Measurements from ENCODE around the gene LUC7L3.

LUC7L3 gene

DNA sequence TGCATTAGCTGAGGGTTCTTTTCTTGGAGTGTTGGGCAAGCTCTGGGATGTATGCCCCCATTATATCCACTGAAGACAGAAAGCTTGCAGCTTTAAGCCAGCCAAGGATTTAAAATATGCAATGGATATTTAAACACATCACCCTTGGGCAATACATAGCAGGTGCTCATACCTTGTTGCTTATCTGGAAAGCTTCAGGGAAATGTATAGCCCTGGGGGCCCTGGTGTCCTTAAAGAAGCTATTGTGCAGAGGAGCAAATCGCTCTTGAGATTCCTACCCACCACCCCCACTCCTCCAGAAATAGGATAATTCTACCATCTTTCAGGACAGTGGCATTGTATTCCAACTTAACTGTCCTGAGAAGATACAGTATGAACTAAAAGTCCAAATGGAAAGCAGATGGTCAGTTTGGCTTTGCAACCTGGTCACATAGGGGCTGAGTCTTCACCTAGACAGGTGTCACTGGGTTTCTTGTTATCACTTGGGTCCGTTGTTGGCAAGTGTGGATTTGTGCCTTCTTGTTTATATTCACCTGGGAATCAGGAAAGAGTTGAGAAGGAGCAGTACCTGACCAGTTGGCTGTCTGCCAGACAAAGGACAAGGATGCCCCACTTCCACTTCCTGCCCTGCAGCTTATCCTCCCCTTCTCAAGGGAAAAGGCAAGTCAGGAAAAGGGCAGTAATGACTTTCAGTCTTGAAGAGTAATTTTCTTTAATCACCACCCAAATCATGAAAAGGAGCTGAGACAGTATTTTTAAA, 44.5 kb downstream of the LUC7L3 start:
- DNase-seq = peak; percentile 38

DNA sequence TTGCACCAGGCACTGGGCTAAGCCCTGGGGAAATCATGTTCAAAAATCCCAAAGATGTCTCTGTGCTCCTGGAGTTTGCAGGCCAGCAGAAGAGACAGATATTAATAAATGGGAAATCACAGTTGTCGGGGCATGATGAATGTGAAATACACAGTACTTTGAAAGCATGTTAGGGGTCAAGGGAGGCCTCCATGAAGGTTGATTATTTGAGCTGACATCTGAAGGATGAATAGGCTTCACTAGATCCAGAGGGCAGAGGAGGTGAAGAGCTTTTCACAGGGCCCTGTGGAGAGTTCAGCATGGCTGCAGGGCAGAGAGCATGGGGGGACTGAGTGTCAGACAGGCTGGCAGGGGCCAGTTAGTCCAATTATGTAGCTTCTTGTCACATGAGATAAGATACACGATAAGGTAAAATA, 45.3 kb downstream of the LUC7L3 start:
- no peak for DNase-seq

DNA sequence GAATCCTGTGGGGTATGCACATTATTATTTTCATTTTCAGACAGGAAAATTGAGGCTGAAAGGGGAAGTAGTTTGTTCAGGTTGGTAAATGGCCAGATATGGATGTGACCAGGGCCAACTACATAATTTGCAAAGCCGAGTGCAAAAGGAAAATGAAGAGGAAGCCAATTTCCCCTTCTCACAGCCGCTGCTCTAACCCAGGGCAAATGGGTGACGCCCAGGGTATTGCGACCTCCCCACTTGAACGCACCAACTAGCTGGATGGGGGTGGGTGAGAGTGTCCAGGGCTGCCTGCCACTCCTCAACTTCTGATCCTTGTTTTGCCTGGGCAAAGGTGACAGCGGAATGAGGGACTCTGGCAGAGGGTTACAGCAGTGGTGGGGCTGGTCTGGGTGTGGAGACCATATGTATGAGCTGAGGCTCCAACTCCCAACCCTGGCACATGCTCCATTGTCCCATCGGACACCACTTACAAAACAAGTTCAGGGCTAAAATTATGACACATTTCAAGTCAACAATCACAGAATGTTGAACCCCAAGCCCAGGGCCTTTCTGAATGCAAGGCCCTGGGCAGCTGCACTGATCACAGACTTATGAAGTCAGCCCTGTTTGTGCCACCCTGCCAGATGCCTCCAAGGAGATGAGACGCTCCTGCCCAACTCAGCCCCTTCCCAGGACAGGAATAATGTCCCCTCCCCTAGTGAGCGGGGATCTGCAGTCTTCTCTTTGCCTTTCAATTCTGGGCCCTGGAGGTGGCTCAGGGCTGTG, 46.2 kb downstream of the LUC7L3 start:
- DNase-seq = no peak

DNA sequence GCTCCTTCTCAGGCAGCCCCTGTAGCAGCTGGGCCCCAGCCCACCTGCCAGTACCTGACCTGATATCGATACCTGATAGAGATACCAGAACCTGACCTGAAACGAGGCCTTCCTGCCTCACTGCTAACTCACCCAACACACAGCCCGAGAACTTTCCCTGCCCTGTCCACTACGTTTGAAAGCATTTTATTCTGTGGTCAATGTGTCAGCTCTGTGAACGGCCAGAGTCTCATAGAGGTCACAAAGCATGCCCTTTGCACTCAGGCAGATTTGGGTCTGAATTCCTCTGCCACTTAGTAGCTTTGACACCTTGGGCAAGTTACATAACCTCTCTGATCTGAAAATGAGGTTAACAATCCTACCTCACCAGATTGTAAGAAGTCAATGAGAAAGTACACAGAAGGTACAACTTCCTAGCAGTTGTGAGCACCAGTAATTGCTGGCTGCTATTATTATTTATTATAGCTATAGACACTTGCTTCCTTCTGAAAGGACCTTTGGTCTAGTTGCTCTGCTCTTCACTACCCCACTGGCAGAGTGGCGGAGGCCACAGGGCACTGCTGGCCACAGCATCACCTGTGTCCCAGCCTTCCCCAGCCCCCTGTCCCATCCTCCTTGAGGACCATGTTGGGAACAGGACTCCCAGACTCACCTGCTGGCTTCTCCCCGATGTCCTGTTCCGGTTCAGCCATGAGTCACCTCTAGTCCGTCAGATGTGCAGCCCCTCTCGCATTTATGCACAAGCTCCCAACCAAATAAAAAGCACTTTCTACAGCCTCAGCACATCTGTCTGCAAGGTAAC, 47.0 kb downstream of the LUC7L3 start:
- DNase-seq = no peak

DNA sequence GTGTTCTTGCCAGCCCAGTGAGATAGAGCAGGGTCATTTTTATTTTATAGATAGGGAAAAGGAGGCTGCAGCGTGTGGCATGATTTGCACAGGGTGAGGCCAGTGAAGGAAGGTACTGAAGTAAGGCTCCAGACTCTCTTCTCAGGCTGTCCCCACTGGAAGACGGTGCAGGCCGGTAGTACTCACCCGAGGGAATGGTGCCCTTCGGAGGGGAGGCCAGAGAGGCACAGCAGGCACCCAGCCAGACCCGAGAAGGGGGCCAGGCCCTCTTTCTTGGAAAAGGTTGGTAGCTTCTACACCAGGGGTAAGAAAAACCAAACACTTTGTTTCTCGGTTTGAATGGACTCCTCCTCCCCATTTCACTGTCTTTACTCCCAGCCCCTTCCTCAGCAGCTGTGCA, 47.6 kb downstream of the LUC7L3 start:
- no peak for DNase-seq

DNA sequence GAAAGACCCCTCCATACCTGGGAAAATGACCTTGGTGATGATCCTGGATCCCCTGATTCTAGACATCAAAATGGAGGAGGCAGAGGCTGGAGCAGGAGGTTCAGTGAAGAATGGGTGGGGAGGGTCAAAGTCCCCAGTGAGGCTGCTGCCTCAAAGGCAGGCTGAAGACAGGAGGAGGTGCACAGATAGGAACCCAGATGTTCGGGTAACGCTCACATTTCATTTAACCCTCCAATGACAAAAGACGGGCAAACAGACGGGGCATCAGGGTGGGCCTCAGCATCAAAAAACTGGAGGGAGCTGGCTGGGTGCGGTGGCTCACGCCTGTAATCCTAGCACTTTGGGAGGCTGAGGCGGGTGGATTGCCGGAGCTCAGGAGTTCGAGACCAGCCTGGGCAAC, 48.0 kb downstream of the LUC7L3 start, which contains the start of gene ANKRD40CL:
TSS of gene ANKRD40CL (minus strand) at position 73 of the 400 bp plus-strand sequence. CDS start 605 bp downstream, outside the sequence.
- no peak for DNase-seq

DNA sequence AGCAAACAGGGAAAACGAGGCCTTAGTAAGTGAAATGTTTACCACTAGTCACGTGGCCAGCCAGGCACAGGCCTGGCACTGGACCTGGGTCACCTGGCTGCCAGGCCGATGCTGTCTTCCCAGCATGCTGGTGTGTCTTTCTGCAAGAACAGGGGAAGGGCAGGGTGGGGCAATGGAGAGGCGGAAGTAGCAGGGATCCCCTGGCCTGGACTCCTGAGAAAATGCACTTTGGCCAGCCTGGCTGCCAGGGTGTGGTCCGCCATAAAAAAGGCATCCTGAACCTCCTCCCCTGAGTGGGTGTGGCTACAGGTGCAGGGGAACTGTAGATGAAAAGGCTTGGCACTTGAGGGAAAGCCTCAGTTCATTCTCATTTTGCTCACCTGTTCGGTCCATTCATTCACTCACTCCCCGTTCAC, 49.0 kb downstream of the LUC7L3 start:
- no peak for DNase-seq

DNA sequence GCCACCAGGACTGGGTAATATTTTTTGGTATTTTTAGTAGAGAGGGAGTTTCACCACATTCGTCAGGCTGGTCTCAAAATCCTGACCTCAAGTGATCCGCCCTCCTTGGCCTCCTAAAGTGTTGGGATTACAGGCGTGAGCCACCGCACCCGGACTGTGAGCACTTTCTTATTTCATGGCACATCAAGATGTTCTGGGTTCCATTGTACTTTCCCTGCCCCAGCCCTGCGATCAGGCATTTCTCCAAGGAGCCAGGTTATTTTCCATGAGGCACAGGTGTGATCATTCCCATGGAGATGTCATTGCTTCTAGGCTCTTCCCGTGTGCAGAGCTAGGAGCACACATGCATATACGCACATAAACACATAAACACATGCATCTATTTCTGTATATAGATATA, 50.5 kb downstream of the LUC7L3 start:
- no peak for DNase-seq

DNA sequence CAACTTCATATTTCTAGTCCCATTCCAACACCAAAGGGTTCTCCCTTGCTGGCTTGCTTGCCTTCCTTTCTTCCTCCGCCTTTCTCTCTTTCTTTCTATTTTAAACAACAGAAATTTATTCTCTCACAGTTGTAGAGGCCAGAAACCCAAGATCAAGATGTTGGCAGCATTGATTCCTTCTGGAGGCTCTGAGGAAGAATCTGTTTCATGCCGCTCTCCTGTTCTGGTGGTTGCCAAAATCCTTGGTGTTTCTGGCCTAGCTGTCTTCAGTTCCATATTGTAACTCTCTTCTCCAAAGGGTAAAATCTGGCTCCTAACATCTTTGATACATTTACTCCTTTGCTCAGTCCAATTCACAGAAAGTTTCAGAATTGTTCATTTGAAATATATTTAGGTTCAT, 50.9 kb downstream of the LUC7L3 start:
- no peak for DNase-seq

DNA sequence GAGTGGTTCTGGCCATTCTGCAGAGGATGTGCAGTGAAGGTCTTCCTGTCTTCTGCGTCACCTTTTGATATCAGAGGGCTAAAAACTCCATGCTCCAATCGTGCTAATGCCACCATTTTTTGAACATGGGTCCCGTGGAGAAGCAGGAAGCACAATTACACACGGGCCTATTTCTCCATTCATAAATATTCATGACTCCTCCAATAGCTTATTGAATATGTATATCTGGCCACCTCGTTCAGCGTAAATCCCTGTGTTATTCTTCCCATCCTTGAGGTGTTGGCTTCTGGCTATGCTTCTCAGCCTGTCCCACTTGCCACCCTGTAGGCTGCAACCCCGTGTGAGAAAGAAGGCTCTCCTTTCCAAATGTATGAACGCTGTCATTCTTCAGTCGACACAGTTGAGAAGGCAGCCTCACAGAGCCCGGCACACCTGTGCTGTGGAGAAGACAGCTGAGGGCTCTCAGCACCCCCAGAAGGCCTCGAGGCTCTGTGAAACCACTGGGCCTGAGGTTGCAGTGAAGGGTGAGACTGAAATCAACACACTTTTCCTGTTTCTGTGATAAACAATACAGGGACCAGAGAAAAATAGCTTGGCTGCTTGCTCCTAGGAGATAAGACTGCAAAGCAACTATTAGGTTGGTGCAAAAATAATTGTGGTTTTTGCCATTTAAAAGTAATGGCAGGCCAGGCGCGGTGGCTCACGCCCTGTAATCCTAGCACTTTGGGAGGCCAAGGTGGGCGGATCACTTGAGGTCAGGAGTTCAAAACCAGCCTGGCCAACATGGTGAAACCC, 52.8 kb downstream of the LUC7L3 start:
- DNase-seq = no peak

DNA sequence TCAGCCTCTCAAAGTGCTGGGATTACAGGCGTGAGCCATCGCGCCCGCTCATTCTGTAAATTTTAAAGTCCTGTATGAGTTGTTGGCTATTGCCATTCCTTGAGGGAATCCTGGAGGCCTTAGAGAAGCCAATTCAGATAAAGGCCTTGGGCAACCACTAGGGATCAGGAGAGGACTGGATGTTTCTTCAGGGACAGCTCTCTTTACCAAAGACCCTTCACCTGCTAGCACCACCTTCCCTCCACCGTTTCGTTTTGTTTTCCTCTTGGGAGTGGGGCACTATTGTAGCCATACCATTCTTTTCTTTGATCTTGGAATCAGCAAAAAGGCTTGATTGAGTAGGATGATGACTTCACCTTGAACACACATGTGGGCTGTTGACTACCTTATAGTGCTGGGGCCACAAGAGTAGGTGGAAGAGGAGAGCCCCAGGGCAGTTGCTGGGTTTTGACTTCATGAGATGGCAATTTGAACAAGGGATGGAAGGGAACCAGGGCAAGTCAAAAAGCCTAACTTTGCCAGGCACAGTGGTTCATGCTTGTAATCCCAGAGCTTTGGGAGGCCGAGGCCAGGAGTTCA, 54.9 kb downstream of the LUC7L3 start:
- DNase-seq = no peak

DNA sequence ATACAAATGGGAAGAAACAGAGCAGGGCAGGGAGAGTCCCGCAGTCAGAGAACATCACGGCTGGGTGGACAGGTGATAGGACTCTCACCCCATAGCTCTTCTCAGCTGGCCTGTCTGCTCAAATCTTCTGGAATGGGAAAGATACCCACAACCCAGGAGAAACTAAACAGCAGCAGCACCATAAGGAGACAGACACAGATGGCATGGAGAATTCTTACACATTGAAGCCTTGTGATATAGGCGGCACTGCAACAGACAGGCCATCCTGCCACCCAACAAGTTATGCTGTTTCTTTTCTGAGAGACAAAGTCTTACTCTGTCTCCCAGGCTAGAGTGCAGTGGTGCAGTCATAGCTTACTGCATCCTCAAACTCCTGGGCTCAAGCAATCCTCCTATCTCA, 56.5 kb downstream of the LUC7L3 start:
- DNase-seq = no peak

DNA sequence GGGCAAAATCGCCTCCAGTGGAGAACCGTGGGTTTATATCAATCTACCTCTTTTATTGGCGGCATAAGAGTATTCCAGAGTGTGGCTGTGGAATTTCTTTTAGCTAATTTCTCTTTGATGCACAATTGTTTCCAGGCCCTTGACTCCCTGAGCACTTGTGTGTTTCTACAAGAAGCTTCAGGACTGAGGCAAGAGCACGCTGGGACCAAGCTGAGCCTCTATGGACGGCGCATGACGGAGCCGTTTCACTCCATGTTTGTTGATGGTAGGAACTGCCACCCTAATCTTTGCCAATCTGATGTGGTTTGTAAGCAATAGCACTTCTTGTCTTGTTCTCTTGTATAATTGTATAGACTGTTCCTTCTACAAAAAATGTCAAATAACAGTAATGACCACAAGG, 59.1 kb downstream of the LUC7L3 start:
- DNase-seq = no peak

DNA sequence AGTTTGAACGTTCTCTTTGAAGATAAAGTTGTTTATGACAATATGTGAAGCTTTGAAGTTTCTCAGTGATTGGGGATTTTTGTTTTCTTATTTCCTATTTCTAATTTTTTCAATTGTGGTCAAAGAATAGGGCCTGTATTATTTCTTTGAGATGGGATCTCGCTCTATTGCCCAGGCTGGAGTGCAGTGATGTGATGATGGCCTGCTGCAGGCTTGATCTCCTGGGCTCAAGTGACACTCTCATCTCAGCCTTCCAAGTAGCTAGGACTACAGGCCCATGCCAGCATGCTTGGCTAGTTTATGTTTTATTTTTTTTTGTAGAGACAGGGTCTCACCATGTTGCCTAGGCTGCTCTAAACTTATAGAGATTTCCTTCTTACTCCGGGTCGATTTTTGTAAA, 59.6 kb downstream of the LUC7L3 start:
- no peak for DNase-seq

DNA sequence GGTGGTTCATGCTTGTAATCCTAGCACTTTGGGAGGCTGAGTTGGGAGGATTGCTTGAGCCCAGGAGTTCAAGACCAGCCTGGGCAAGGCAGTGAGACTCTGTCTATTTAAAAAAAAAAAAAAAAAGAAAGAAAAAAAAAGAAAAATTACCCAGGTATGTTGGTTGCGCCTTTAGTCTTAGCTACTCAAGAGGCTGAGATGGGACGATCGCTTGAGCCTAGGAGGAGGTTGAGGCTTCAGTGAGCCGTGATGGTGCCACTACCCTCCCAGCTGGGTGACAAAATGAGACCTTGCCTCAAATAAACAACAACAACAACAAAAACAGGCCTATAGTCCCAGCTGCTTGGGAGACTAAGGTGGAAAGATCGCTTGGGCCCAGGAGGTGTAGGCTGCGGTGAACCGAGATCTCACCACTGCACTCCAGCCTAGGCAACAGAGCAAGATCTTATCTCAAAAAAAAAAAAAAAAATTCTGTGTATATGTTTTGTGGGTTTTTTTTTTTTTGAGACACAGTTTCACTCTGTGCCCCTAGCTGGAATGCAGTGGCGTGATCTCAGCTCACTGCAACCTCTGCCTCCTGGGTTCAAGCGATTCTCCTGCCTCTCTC, 60.4 kb downstream of the LUC7L3 start:
- DNase-seq = no peak

DNA sequence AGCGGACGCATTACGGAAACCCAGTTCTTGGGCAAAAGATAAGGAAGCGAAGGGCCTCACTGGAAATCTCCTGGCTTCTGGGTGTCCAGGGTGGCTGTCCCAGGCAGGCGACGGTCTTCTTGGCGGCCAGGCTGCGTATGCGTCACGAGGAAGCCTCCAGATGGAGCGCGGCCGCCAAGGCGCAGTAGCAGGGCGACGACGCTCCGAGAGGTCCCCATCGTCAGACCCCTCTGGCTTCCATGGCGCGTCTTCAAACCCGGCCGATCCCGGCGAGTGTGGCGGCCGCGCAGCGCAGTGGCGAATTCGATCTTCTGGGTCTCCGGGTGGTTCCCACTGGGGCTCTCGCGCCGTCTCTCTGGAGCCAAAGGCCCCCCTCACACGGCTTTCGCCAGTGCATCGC, 61.8 kb downstream of the LUC7L3 start:
- no peak for DNase-seq

DNA sequence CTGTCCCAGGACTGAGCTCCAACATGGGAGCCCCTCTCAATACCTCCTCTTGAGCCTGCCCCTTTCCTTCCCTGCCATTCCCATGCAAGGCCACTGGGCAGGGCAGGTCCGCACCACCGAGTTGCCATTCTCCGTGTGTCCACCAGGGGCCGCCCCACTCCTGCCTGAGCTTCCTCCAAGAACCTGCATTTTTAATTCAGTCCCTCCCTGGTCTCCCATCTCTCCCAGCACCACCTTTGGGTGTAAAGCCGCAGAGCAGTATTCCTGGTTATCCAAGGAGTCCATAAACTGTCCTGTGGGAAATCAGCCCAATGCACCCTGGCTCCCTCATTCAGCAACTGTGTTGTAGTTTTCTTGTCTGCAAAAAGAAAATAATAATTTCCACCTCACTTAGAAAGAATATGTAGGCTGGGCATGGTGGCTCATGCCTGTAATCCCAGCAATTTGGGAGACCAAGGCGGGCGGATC, 63.8 kb downstream of the LUC7L3 start:
- DNase-seq = peak; percentile 47

DNA sequence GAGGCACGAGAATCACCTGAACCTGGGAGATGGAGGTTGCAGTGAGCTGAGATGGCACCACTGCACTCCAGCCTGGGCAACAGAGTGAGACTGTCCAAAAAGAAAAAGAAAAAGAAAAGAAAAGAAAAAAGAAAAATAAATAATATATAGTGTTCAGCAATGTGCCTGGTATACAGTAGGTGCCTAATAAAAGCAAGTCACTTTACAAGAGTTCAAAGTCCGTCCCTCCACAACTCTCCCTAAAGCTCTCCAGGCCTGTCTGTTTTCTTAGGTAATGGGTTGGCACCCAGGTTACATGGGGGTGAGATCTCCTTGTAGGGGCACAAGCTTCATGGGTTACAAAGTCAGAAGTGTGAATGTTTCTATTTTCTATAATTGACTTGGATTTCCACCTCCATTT, 64.5 kb downstream of the LUC7L3 start:
- no peak for DNase-seq

DNA sequence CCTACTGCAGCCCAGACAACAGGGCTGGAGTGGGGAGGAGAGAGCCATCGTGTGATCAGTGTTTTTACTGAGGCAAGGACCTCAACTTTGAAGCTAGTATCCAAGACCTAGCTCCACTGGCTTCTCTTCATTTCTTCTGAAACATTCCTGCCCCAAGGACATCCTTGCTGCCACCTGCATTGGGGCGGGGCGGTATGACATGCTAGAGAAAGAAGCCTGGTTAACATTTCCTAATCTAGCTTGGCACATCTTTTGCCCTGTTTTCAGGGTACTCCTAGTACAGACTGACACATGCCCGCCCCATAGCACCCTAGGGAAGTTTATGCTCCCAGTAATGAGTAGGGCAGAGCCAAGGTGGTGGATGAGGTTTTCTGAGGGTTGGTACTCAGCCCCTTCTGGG, 65.7 kb downstream of the LUC7L3 start:
- no peak for DNase-seq

DNA sequence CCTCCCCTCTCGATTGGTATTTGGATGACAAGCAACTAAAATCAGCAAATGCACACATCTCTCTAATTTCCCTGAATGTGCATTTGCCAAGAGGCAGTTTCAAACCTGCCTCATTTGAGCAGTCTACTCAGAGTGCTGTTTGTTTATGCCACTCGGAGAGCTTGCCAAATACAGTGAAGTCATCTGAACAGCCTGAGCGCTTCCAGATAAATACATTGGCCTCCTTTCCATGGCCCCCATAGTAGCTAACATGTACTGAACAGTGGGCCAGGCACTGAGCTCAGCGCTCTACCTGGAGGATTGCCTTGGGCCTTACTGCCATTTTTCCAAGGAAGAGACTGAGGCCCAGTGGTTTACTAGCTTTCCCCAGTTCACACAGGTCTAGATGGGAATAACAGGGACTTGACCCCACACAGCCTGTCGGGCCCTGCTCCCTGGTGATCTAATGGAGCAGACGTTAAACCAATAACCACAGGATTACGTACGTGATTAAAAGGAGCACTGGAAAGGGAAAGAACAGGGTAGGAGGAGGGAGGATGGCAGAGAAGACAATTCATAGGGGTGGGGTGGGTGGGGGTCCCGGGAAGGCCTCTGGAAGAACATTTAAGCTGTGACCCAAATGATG, 66.7 kb downstream of the LUC7L3 start:
- DNase-seq = no peak

DNA sequence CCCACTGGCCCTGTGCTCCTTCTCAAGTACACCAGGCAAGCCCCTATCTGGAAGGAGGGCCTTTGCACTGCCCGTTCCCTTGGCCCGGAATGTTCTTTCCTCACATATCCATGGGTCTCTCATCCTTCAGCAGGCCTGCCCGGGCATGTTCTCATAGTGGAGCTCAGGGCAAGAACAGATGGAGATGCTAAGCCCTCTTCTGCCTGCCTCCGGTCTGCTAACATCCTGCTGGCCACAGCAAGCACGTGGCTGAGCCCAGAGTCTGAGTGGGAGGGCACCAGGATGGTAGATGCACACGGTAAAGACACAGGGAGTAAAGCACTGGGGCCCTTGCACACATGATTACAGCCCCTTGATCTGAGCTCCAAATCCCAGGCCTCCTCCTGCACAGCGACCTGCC, 67.7 kb downstream of the LUC7L3 start:
- DNase-seq = no peak
